Upper lobe of left lung (tissue), 4 donors: ENCODE measurements around the gene CNIH2.
"Not testable (repeated sequence)": the region's sequence is repeated elsewhere in the genome, so short reads cannot be mapped to it uniquely, and the experiment has no call there.

Experiments used
- CTCF ChIP-seq, 6 experiments: fragments of 450-650 bp in 4 of 6; fragments of 200-600 bp in 2 of 6; sonication (generic) in 2 of 6; IDR thresholded peaks; one replicate each; pipeline ENCODE4 v1.5.1; 2016 to 2019; ENCODE audit warnings: antibody characterized with exemption in 6 of 6
- EP300 ChIP-seq, 4 donors: sonication (generic); formaldehyde crosslinking; IDR thresholded peaks; one replicate each; pipeline ENCODE4 v1.5.1; 2017; ENCODE audit warnings: antibody characterized with exemption in 4 of 4, control low read depth in 2 of 4
- POLR2A ChIP-seq, 4 donors: fragments of 450-650 bp; IDR thresholded peaks; one replicate each; pipeline ENCODE4 v1.5.1; 2016 to 2017; ENCODE audit warnings: antibody characterized with exemption in 4 of 4, mild to moderate bottlenecking in 2 of 4
- POLR2AphosphoS5 ChIP-seq, 2 donors: sonication (generic); formaldehyde crosslinking; IDR thresholded peaks; one replicate each; pipeline ENCODE4 v1.5.1; 2017; ENCODE audit warnings: antibody characterized with exemption in 2 of 2

DNA sequence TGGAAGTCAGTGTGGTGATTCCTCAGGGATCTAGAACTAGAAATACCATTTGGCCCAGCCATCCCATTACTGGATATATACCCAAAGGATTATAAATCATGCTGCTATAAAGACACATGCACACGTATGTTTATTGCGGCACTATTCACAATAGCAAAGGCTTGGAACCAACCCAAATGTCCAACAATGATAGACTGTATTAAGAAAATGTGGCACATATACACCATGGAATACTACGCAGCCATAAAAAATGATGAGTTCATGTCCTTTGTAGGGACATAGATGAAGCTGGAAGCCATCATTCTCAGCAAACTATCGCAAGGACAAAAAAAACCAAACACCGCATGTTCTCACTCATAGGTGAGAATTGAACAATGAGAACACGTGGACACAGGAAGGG is 42.8 kb downstream of the CNIH2 start:
- TF ChIP-seq CTCF, POLR2AphosphoS5, EP300, POLR2A (IDR thresholded peaks at IDR 0.05): not testable (repeated sequence)
